Ovary (tissue), 9 donors: Measurements from ENCODE around the gene OR9Q2. TPM values are rescaled to one million over a fixed set of nuclear protein-coding genes. Genes with fewer than 3 reads are reported as not detected.

Source experiments
- DNase-seq, 5 donors: peaks; one replicate each; pipeline ENCODE4 v3.0.0-alpha.2; 2019 to 2020
- H3K27ac ChIP-seq, 2 donors: fragments of 200-600 bp; one replicate each; pipeline versions ENCODE4 v1.5.1 to v1.8.0; 2019 to 2022
- H3K27me3 ChIP-seq: fragments of 200-600 bp; one replicate; pipeline ENCODE4 v1.8.0; 2022
- H3K36me3 ChIP-seq: fragments of 200-600 bp; sonication (generic); one replicate; pipeline ENCODE4 v1.5.1; 2019
- H3K4me1 ChIP-seq: one replicate; pipeline ENCODE4 v1.8.1; 2013; ENCODE audit warnings: mild to moderate bottlenecking, moderate library complexity; ENCODE audit not compliant: insufficient read depth
- H3K4me3 ChIP-seq: fragments of 200-600 bp; sonication (generic); one replicate; pipeline ENCODE4 v1.5.1; 2017
- H3K9me3 ChIP-seq, 2 donors: fragments of 200-600 bp in 1 of 2; sonication (generic) in 1 of 2; one replicate each; pipeline versions ENCODE4 v1.5.1 to v1.8.1; 2013 to 2019; ENCODE audit warnings: mild to moderate bottlenecking in 1 of 2, moderate library complexity in 1 of 2
- CTCF ChIP-seq, 3 donors: fragments of 450-650 bp in 2 of 3; fragments of 200-600 bp in 1 of 3; IDR thresholded peaks; one replicate each; pipeline versions ENCODE4 v1.5.1 to v1.8.0; 2016 to 2022; ENCODE audit warnings: antibody characterized with exemption in 3 of 3, mild to moderate bottlenecking in 1 of 3
- EP300 ChIP-seq: sonication (generic); formaldehyde crosslinking; IDR thresholded peaks from one replicate; pipeline ENCODE4 v1.6.1; 2017; ENCODE audit warnings: antibody characterized with exemption
- POLR2A ChIP-seq: fragments of 450-650 bp; IDR thresholded peaks from one replicate; pipeline ENCODE4 v1.6.1; 2017; ENCODE audit warnings: antibody characterized with exemption, mild to moderate bottlenecking, moderate library complexity
- WGBS, 3 donors: extraction: QIAGEN DNeasy Blood & Tissue Kit in 1 of 3; methylation state at CpG; one replicate each; pipeline versions ENCODE4 v1.1.5 to v1.1.7; 2013 to 2017; 5-methylcytosine and 5-hydroxymethylcytosine counted together
- intact Hi-C, 4 donors: fragments of 100-400 bp; cut with DNase I; formaldehyde crosslinking; loops; one replicate each; pipeline versions ENCODE4 v1.11.0 to v1.15.1; 2022 to 2023
- polyA plus RNA-seq, 2 donors: library from polyadenylated mRNA; stranded (reverse); fragments of 200-250 nt in 1 of 2; fragments of 350-450 nt in 1 of 2; fragmentation: Illumina TruSeq in 1 of 2; extraction: RNeasy Lipid Tissue Mini Kit (QIAGEN cat#74804) in 1 of 2; gene quantifications; one replicate each; pipeline ENCODE4 v1.2.3, GENCODE V29; 2013 to 2014
- total RNA-seq, 7 donors: library from RNA; depleted of rRNA in 2 of 7; stranded (reverse); fragments of >200 nt in 2 of 7; fragmentation: NEBNext Ultra II Directional in 3 of 7; extraction: Animal tissue kit (Norgen Biotek cat#: 25700) in 3 of 7; gene quantifications; one replicate each; pipeline versions ENCODE4 v1.1.0 to v1.2.4, GENCODE V29; 2016 to 2023
- donor health status: DM: no; HTN: no; CAD: no; lungs with moderate emphysema.
- donor health status: DM: no; HTN: no; CAD: no.
- donor health status: Bipolar disorder and iron deficiency.
- donor health status: DM: yes; HTN: yes; CAD: no.
- donor health status: DM: no; HTN: no; CAD: no.
- donor health status: DM: yes; HTN: yes; CAD: no.

The OR9Q2 gene
- total and polyA plus RNA-seq, 9 donors = not detected

- no peaks in the 10 kb centered on the region for H3K9me3 ChIP-seq
- H3K36me3 ChIP-seq = no peaks in the 10 kb centered on the region
- no peaks in the 10 kb centered on the region for H3K4me1 ChIP-seq
- no peak overlapping the region for H3K4me3 ChIP-seq
- no peak overlapping the region for H3K27ac ChIP-seq
- DNase-seq = no peak
- TF ChIP-seq EP300 = no peak
- TF ChIP-seq CTCF (IDR thresholded peaks at IDR 0.05) = no peak
- TF ChIP-seq POLR2A = no peak
- 10 to 21% (median 16%) methylated on average over 1 of the region's 1 CpG for WGBS, 3 donors
- intact Hi-C loops = no loop called here
- H3K27me3 ChIP-seq = no peaks in the 10 kb centered on the region
Measured at GRCh38 chr11:58164990-58165389, 23.9 kb upstream of the OR9Q2 start.

DNA sequence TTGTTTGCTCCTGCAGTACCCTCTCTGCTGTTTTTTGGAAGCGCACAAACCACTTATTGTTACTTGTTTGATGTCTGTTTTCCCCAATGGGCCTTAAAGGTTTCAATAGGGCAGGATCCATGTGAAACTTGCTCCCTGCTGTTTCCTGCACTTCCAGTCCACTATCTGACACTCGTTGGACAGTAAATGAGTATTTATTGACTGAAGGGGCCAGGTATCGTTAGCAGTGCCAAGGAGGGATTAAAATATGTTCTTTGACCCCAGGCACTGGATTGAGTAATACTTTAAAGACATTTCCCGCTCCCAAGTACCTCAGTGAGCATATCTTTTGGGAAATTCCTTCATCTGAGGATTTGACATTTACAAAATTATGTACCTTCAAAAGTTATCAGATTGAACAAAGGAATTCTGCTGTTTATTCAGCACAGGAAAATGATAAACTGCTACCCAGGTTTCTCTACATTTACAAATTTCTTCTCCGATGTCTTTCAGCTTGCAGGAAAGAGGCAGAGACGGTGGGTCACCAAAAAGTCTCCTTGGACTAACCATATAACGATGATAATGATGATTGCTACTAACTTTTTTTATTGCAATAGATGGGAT is 23.3 kb upstream of the OR9Q2 start:
- no peaks in the 10 kb centered on the region for H3K27me3 ChIP-seq
- no peaks in the 10 kb centered on the region for H3K36me3 ChIP-seq
- no peak overlapping the region for H3K4me3 ChIP-seq
- no peak for TF ChIP-seq POLR2A
- TF ChIP-seq EP300 = no peak
- TF ChIP-seq CTCF (IDR thresholded peaks at IDR 0.05) = no peak
- no peak for DNase-seq
- no peak overlapping the region for H3K27ac ChIP-seq
- 37 to 57% (median 49%) methylated on average over 7 of the region's 7 CpGs for WGBS, 3 donors
- no peaks in the 10 kb centered on the region for H3K4me1 ChIP-seq
- H3K9me3 ChIP-seq = no peaks in the 10 kb centered on the region
- intact Hi-C loops = no loop called here

- no peak for DNase-seq
- no peaks in the 10 kb centered on the region for H3K4me1 ChIP-seq
- H3K9me3 ChIP-seq = no peaks in the 10 kb centered on the region
- no peak overlapping the region for H3K27ac ChIP-seq
- 70 to 74% (median 74%) methylated on average over 5 of the region's 5 CpGs for WGBS, 3 donors
- H3K27me3 ChIP-seq = no peaks in the 10 kb centered on the region
- H3K4me3 ChIP-seq = no peak overlapping the region
- TF ChIP-seq POLR2A = no peak
- TF ChIP-seq EP300 = no peak
- no peak for TF ChIP-seq CTCF (IDR thresholded peaks at IDR 0.05)
- intact Hi-C loops = no loop called here
- H3K36me3 ChIP-seq = no peaks in the 10 kb centered on the region
Measured at GRCh38 chr11:58177409-58178054, 11.3 kb upstream of the OR9Q2 start.

- no peak overlapping the region for H3K4me3 ChIP-seq
- no peak overlapping the region for H3K27ac ChIP-seq
- TF ChIP-seq CTCF (IDR thresholded peaks at IDR 0.05) = no peak
- no peak for TF ChIP-seq EP300
- TF ChIP-seq POLR2A = no peak
- DNase-seq = no peak
- H3K36me3 ChIP-seq = no peaks in the 10 kb centered on the region
- H3K27me3 ChIP-seq = no peaks in the 10 kb centered on the region
- no peaks in the 10 kb centered on the region for H3K9me3 ChIP-seq
- intact Hi-C loops = no loop called here
- H3K4me1 ChIP-seq = no peaks in the 10 kb centered on the region
- WGBS, 3 donors = 75 to 86% (median 77%) methylated on average over 6 of the region's 6 CpGs
Measured at GRCh38 chr11:58178444-58178843, 10.4 kb upstream of the OR9Q2 start.
